HepG2 (cell line): ENCODE measurements around the gene EPB41L5. TPM values are rescaled to one million over a fixed set of nuclear protein-coding genes. Genes with fewer than 3 reads are reported as not detected.
A peak's percentile ranks its signal among the peaks of the same experiment; 100 is the strongest.

Experiments
- ATAC-seq: fragments of 200-7000 bp; cut with Tn5 transposase; 3 replicates; pipeline ENCODE4 v1.9.1; 2020; ENCODE audit warnings: mild to moderate bottlenecking, moderate library complexity
- BruUV-seq: library from RNA; stranded (reverse); fragments of 400-500 nt; replicated peaks from 2 replicates; lab custom pipeline; 2021; lab: Mats Ljungman, UMichigan
- CTCF ChIA-PET: fragments of 300-600 bp; formaldehyde crosslinking; extraction: SDS; loops from one replicate; lab custom pipeline; 2021; ENCODE audit warnings: low total read pairs, inconsistent platforms, low intra/inter-chr PET ratio; lab: Yijun Ruan, JAX
- POLR2A ChIA-PET: fragments of 350-600 bp; sonication (Branson Sonifier 250); formaldehyde crosslinking; loops from one replicate; lab custom pipeline; 2020; ENCODE audit warnings: antibody characterized with exemption, inconsistent platforms; lab: Yijun Ruan, JAX
- DNase-seq: peaks from one replicate; pipeline ENCODE4 v3.0.0-alpha.2; 2015; ENCODE audit warnings: low spot score
- FAIRE-seq: peaks from 3 replicates; lab custom pipeline; 2011; peaks lifted over from hg19 to GRCh38; lab: Jason Lieb, UNC
- H2AFZ ChIP-seq: one replicate; pipeline ENCODE4 v1.6.1; 2011; ENCODE audit warnings: low read length, inconsistent platforms
- H3K27ac ChIP-seq: fragments of 300-600 bp; 3 replicates; pipeline ENCODE4 v1.8.0; 2011; ENCODE audit warnings: mixed run types, mild to moderate bottlenecking, mixed read lengths, low read length, inconsistent platforms; ENCODE audit not compliant: insufficient read depth; ENCODE audit errors: extremely low read length
- H3K27me3 ChIP-seq, 2 experiments: fragments of 200-600 bp in 1 of 2; 2 replicates in 1 of 2; 3 replicates in 1 of 2; pipeline versions ENCODE4 v1.6.0 to v1.8.0; 2011; ENCODE audit warnings: low read length in 2 of 2, mild to moderate bottlenecking in 2 of 2, moderate library complexity in 2 of 2, inconsistent platforms in 1 of 2; ENCODE audit not compliant: insufficient read depth in 2 of 2, control insufficient read depth in 1 of 2
- H3K36me3 ChIP-seq, 2 experiments: fragments of 200-600 bp in 1 of 2; replicated peaks in 1 of 2; 2 replicates in 1 of 2; 3 replicates in 1 of 2; pipeline versions ENCODE4 v1.5.1 to v1.8.0; 2011; ENCODE audit warnings: low read length in 2 of 2, inconsistent platforms in 1 of 2; ENCODE audit not compliant: insufficient read depth in 2 of 2, control insufficient read depth in 1 of 2
- H3K4me1 ChIP-seq: 2 replicates; pipeline ENCODE4 v1.5.1; 2012; ENCODE audit warnings: low read length, inconsistent platforms; ENCODE audit not compliant: insufficient read depth
- H3K4me2 ChIP-seq: 2 replicates; pipeline ENCODE4 v1.6.0; 2011; ENCODE audit warnings: low read depth, low read length, inconsistent platforms
- H3K4me3 ChIP-seq, 3 experiments: fragments of 200-600 bp in 1 of 3; sonication (generic), shearing (Covaris generic) in 1 of 3; replicated peaks in 1 of 3; 2 replicates each; pipeline ENCODE4 v1.5.1; 2011 to 2016; ENCODE audit warnings: low read length in 3 of 3, inconsistent platforms in 2 of 3, low read depth in 2 of 3, mild to moderate bottlenecking in 2 of 3, control low read depth in 1 of 3, mixed read lengths in 1 of 3; ENCODE audit not compliant: insufficient read depth in 1 of 3
- H3K79me2 ChIP-seq: one replicate; pipeline ENCODE4 v1.6.1; 2011; ENCODE audit warnings: low read length, inconsistent platforms; ENCODE audit not compliant: insufficient read depth
- H3K9ac ChIP-seq: 2 replicates; pipeline ENCODE4 v1.6.0; 2011; ENCODE audit warnings: mild to moderate bottlenecking, low read depth, low read length, inconsistent platforms; ENCODE audit not compliant: insufficient read depth
- H3K9me3 ChIP-seq: 2 replicates; pipeline ENCODE4 v1.5.1; 2012; ENCODE audit warnings: mild to moderate bottlenecking, low read length
- H4K20me1 ChIP-seq: 2 replicates; pipeline ENCODE4 v1.6.0; 2011; ENCODE audit warnings: inconsistent platforms, mild to moderate bottlenecking, low read length, moderate library complexity; ENCODE audit not compliant: insufficient read depth
- ATF7 ChIP-seq, 2 experiments: fragments of 450-650 bp in 1 of 2; sonication (generic) in 1 of 2; formaldehyde crosslinking in 1 of 2; IDR thresholded peaks; 2 replicates each; pipeline versions ENCODE4 v1.4.0 to v1.6.1; 2016 to 2020; ENCODE audit warnings: antibody characterized with exemption in 1 of 2, mild to moderate bottlenecking in 1 of 2, missing genetic modification reagents in 1 of 2
- CEBPB ChIP-seq: IDR thresholded peaks from 2 replicates; pipeline ENCODE4 v1.6.1; 2011; ENCODE audit warnings: low read depth, low read length, improper control_type of control experiment, borderline replicate concordance
- CEBPG ChIP-seq: IDR thresholded peaks from 2 replicates; pipeline ENCODE4 v1.6.1; 2016
- MTA1 ChIP-seq: sonication (generic); formaldehyde crosslinking; IDR thresholded peaks from 2 replicates; pipeline ENCODE4 v1.4.0; 2020; ENCODE audit warnings: missing genetic modification reagents, mild to moderate bottlenecking, borderline replicate concordance
- ZFP41 ChIP-seq: sonication (generic); formaldehyde crosslinking; IDR thresholded peaks from 2 replicates; pipeline ENCODE4 v1.4.0; 2020; ENCODE audit warnings: mild to moderate bottlenecking, missing genetic modification reagents, borderline replicate concordance
- ZNF563 ChIP-seq: sonication (generic); formaldehyde crosslinking; IDR thresholded peaks from 2 replicates; pipeline ENCODE4 v1.8.0; 2022; ENCODE audit warnings: mild to moderate bottlenecking, moderate library complexity, missing genetic modification reagents
- WGBS: methylation state at CpG from one replicate; pipeline ENCODE4 v1.1.6; 2017; ENCODE audit warnings: low lambda C conversion rate; 5-methylcytosine and 5-hydroxymethylcytosine counted together
- in situ Hi-C: cut with HindIII; loops from 2 replicates; pipeline ENCODE4 v1.10.0; 2017; ENCODE audit warnings: low pct_unique_long_range_greater_than_20kb; ENCODE audit not compliant: extremely low pct_ligation_motif_present
- intact Hi-C: fragments of 100-400 bp; cut with micrococcal nuclease; formaldehyde crosslinking; loops from one replicate; pipeline ENCODE4 v1.10.0; 2022; ENCODE audit not compliant: unreplicated experiment
- polyA plus RNA-seq, 8 experiments: library from polyadenylated mRNA; depleted of rRNA in 3 of 8; stranded (reverse) in 7 of 8; unstranded in 1 of 8; fragments of >200 nt; fragmentation: Illumina TruSeq in 4 of 8; extraction: Trizol in 4 of 8; gene quantifications; 2 replicates each; pipeline versions ENCODE4 v1.2.1 to v1.2.3, GENCODE V29; 2011 to 2016; ENCODE audit warnings: low read depth in 4 of 8, missing spikeins in 1 of 8, mixed read lengths in 1 of 8; ENCODE audit not compliant: insufficient read depth in 1 of 8
- total RNA-seq, 5 experiments: library from RNA; depleted of rRNA; stranded (reverse); fragments of >200 nt; fragmentation: Illumina TruSeq; extraction: Trizol; gene quantifications; 2 replicates each; pipeline ENCODE4 v1.2.3, GENCODE V29; 2016; ENCODE audit warnings: low read depth in 1 of 5
- TF ChIP-seq, protein P1 (sequence below): sonication (generic); formaldehyde crosslinking; IDR thresholded peaks from 2 replicates; pipeline ENCODE4 v1.8.1; 2023; ENCODE audit warnings: mild to moderate bottlenecking, missing genetic modification reagents
- TF ChIP-seq, protein P2 (sequence below): sonication (generic); formaldehyde crosslinking; IDR thresholded peaks from 2 replicates; pipeline ENCODE4 v1.4.0; 2020; ENCODE audit warnings: mild to moderate bottlenecking, missing genetic modification reagents

EPB41L5 gene
- total and polyA plus RNA-seq, 2 of the 13 experiments (the other 11 are each of a cell fraction or from before 2014, with no cell fraction given), result 40.5 to 47.5 TPM

DNA sequence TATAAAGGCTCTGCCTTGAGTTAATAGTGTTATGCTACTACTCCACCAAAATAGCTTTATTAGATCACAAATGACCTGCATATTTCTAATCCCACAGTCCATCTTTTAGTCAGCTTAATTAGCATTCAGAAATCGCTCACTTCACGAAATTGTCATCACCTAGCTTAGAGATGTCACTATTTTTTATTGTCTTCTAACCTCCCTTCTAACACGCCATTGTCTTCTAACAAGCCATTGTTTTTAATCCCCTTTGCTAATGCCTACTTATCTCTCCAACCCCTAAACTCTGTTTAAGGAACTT is 97.1 kb downstream of the EPB41L5 start (continued):
- TF ChIP-seq, protein P1, sequence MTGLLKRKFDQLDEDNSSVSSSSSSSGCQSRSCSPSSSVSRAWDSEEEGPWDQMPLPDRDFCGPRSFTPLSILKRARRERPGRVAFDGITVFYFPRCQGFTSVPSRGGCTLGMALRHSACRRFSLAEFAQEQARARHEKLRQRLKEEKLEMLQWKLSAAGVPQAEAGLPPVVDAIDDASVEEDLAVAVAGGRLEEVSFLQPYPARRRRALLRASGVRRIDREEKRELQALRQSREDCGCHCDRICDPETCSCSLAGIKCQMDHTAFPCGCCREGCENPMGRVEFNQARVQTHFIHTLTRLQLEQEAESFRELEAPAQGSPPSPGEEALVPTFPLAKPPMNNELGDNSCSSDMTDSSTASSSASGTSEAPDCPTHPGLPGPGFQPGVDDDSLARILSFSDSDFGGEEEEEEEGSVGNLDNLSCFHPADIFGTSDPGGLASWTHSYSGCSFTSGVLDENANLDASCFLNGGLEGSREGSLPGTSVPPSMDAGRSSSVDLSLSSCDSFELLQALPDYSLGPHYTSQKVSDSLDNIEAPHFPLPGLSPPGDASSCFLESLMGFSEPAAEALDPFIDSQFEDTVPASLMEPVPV (CRISPR knock-in tag), result no peak

DNA sequence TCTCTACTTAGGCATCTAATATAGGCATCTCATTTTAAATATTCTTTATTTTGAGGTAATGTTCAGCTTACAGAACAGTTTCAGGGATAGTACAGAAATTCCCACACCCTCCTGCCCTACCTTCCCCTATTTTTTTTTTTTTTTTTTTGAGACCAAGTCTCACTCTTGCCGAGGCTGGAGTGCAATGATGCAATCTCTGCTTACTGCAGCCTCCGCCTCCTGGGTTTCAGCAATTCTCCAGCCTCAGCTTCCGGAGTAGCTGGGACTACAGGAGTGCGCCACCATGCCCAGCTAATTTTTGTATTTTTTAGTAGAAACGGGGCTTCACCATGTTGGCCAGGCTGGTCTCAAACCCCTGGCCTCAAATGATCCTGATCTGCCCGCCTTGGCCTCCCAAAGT is 97.6 kb downstream of the EPB41L5 start:
- no peaks in the 10 kb centered on the region for H3K27me3 ChIP-seq
- intact Hi-C loops, result loop anchor here (5.0 kb wide), 1 partner anchor 202 kb away; no protein-coding TSS in a partner anchor
- 84% methylated on average over 6 of the region's 6 CpGs for WGBS
- H3K27ac ChIP-seq, result no peak overlapping the region
- ChIA-PET CTCF (interaction anchor here (1.3 to 2.5 kb wide), 2 partner anchors 63 to 64 kb away, joined by 4 to 30 read pairs; no protein-coding TSS in a partner anchor), POLR2A (no interaction called here)
- no peak overlapping the region for H3K9ac ChIP-seq
- FAIRE-seq, result no peak
- H3K36me3 ChIP-seq, result peaks cover 1 to 24% of the 10 kb centered on the region in 2 experiments; a peak in 4 of 5 replicates
- H4K20me1 ChIP-seq, result no peaks in the 10 kb centered on the region
- BruUV-seq, result no TSS peak
- in situ Hi-C loops, result no loop called here
- no peak for DNase-seq
- H3K4me1 ChIP-seq, result peaks cover 9% of the 10 kb centered on the region; the same call in 1 of the 2 replicates
- no peak for TF ChIP-seq ZFP41 (CRISPR knock-in tag)
- TF ChIP-seq ZNF563 (CRISPR knock-in tag), result no peak
- no peak for TF ChIP-seq MTA1 (CRISPR knock-in tag)
- peak; percentile 10; the same call in 1 of the 2 replicates for TF ChIP-seq CEBPG (CRISPR knock-in tag)
- peak; percentile 39; the same call in 1 of the 2 replicates for TF ChIP-seq ATF7 (IDR thresholded peaks at IDR 0.05)
- no peak for TF ChIP-seq ATF7 (CRISPR knock-in tag; IDR thresholded peaks at IDR 0.05)
- TF ChIP-seq, protein P2, sequence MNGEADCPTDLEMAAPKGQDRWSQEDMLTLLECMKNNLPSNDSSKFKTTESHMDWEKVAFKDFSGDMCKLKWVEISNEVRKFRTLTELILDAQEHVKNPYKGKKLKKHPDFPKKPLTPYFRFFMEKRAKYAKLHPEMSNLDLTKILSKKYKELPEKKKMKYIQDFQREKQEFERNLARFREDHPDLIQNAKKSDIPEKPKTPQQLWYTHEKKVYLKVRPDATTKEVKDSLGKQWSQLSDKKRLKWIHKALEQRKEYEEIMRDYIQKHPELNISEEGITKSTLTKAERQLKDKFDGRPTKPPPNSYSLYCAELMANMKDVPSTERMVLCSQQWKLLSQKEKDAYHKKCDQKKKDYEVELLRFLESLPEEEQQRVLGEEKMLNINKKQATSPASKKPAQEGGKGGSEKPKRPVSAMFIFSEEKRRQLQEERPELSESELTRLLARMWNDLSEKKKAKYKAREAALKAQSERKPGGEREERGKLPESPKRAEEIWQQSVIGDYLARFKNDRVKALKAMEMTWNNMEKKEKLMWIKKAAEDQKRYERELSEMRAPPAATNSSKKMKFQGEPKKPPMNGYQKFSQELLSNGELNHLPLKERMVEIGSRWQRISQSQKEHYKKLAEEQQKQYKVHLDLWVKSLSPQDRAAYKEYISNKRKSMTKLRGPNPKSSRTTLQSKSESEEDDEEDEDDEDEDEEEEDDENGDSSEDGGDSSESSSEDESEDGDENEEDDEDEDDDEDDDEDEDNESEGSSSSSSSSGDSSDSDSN (CRISPR knock-in tag), result no peak
- TF ChIP-seq CEBPB, result peak; percentile 51; the same call in 1 of the 2 replicates
- H3K79me2 ChIP-seq, result no peaks in the 10 kb centered on the region
- no peak overlapping the region for H3K4me3 ChIP-seq
- no peak overlapping the region for H2AFZ ChIP-seq
- H3K4me2 ChIP-seq, result no peak overlapping the region
- H3K9me3 ChIP-seq, result no peaks in the 10 kb centered on the region
- no peak for ATAC-seq
